ENCODE measurements around the gene CMIP. TPM values are rescaled to one million over a fixed set of nuclear protein-coding genes. Genes with fewer than 3 reads are reported as not detected.

Gene CMIP
- total RNA-seq, 1 donor from 2014 or later = 163 TPM

DNA sequence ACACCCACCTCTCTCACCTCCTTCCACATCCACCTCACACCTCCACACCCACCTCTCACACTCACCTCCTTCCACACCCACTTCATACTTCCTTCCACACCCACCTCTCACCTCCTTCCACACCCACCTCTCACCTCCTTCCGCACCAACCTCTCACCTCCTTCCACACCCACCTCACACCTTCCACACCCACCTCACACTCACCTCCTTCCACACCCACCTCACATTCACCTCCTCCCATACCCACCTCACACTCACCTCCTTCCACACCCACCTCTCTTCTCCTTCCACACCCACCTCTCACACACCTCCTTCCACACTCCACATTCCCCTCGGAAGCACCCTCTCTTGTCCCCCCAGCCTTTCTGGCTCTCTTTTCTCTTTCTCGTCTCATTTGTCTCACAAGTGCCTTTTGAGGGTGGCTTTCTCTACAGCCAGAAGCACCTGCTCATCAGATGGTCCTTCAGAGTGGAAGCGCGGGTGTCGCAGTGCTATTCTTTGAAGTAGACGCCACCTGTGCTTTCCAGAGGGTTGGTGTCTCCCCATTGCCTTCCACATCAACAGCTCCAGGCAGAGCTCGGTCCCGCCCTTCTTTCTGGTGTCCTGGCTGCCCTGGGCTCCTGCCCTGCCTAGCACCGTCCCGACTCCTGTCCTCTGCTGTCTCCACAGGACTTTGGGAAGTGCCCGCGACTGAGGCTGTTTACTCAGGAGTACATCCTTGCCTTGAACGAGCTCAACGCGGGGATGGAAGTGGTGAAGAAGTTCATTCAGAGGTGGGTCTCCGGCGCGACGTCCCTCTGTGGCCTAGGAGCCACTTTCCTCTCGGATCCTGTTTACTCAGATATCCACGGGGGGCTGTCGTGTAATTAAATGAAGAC lies 225.1 kb downstream of the CMIP start:
- Mint-ChIP-seq H3K27ac (ENCODE audit: unreplicated experiment) (no peak overlapping the region), H3K9me3 (ENCODE audit: unreplicated experiment) (peaks cover 6% of the 10 kb centered on the region), H3K36me3 (ENCODE audit: unreplicated experiment) (peaks cover 10% of the 10 kb centered on the region), H3K4me1 (ENCODE audit: low read depth, unreplicated experiment) (peaks cover 7% of the 10 kb centered on the region), H3K27me3 (ENCODE audit: unreplicated experiment) (peaks cover 16% of the 10 kb centered on the region), H3K4me3 (ENCODE audit: unreplicated experiment) (no peak overlapping the region)
- DNase-seq = no peak
- TF ChIP-seq, protein P1, sequence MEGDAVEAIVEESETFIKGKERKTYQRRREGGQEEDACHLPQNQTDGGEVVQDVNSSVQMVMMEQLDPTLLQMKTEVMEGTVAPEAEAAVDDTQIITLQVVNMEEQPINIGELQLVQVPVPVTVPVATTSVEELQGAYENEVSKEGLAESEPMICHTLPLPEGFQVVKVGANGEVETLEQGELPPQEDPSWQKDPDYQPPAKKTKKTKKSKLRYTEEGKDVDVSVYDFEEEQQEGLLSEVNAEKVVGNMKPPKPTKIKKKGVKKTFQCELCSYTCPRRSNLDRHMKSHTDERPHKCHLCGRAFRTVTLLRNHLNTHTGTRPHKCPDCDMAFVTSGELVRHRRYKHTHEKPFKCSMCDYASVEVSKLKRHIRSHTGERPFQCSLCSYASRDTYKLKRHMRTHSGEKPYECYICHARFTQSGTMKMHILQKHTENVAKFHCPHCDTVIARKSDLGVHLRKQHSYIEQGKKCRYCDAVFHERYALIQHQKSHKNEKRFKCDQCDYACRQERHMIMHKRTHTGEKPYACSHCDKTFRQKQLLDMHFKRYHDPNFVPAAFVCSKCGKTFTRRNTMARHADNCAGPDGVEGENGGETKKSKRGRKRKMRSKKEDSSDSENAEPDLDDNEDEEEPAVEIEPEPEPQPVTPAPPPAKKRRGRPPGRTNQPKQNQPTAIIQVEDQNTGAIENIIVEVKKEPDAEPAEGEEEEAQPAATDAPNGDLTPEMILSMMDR (IDR thresholded peaks at IDR 0.05; ENCODE audit: partially characterized antibody, unreplicated experiment) = no peak

DNA sequence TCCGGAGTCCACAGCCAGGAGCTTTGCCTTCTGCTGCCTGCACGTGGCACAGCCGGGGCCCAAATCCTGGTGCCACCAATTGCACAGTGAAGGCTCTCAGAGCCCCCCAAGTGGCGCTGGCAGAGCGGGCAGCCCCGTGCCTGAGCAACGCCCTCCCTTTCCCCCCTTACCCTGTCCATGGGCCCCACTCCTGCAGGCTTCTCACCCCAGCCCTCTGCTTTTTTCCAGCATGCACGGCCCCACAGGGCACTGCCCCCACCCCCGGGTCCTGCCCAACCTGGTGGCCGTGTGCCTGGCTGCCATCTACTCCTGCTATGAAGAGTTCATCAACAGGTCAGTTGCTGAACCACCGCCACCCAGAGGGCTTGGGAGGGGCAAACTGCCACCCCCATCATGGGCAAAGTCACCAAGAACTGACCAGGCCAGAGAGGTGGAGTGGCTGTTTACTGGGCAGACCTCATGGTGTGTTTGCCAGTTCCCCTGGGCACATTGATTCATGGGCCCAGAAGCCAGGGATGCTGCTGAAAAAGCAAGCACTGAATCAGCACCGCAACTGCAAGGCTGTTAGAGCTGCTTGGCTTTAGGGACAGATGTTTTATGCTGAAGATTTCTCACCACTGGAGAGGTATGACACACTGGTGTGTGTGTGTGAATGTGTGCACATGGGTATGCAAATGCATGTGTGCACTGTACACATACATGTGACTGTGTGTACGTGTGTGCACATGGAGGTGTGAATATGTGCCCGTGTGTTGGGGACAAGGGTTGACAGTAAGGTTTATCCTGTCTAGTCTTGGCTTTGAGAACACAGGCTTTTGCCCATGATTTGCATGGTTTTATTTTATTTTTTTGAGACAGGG lies 227.4 kb downstream of the CMIP start:
- peaks cover 8% of the 10 kb centered on the region for H3K9me3 Mint-ChIP-seq (ENCODE audit: unreplicated experiment)
- TF ChIP-seq, protein P1 (IDR thresholded peaks at IDR 0.05; ENCODE audit: partially characterized antibody, unreplicated experiment) = no peak
- H3K4me3 Mint-ChIP-seq (ENCODE audit: unreplicated experiment) = no peak overlapping the region
- no peaks in the 10 kb centered on the region for H3K36me3 Mint-ChIP-seq (ENCODE audit: unreplicated experiment)
- H3K27ac Mint-ChIP-seq (ENCODE audit: unreplicated experiment) = no peak overlapping the region
- H3K4me1 Mint-ChIP-seq (ENCODE audit: low read depth, unreplicated experiment) = peaks cover 7% of the 10 kb centered on the region
- DNase-seq = no peak
- H3K27me3 Mint-ChIP-seq (ENCODE audit: unreplicated experiment) = peaks cover 12% of the 10 kb centered on the region

DNA sequence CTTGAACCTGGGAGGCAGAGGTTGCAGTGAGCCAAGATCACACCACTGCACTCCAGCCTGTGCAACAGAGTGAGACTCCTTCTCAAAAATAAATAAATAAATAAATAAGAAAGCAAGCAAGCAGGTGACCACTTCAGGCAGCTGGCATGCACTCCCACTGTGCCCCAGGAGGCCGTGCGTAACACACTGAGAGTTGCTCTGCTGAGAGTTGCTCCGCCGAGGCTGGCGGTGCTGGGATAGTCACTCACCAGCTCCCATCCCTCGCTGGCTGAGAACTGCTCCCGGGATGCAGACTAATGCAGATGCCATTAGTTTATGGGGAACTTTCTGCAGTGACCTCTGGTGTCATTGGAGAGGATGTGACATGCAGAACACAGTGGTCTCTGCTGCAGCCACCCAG lies 228.8 kb downstream of the CMIP start:
- H3K4me3 Mint-ChIP-seq (ENCODE audit: unreplicated experiment) = no peak overlapping the region
- H3K36me3 Mint-ChIP-seq (ENCODE audit: unreplicated experiment) = no peaks in the 10 kb centered on the region
- peaks cover 4% of the 10 kb centered on the region for H3K4me1 Mint-ChIP-seq (ENCODE audit: low read depth, unreplicated experiment)
- DNase-seq = no peak
- H3K9me3 Mint-ChIP-seq (ENCODE audit: unreplicated experiment) = peaks cover 8% of the 10 kb centered on the region
- peaks cover 13% of the 10 kb centered on the region for H3K27me3 Mint-ChIP-seq (ENCODE audit: unreplicated experiment)
- TF ChIP-seq, protein P1 (IDR thresholded peaks at IDR 0.05; ENCODE audit: partially characterized antibody, unreplicated experiment) = no peak
- H3K27ac Mint-ChIP-seq (ENCODE audit: unreplicated experiment) = no peak overlapping the region

DNA sequence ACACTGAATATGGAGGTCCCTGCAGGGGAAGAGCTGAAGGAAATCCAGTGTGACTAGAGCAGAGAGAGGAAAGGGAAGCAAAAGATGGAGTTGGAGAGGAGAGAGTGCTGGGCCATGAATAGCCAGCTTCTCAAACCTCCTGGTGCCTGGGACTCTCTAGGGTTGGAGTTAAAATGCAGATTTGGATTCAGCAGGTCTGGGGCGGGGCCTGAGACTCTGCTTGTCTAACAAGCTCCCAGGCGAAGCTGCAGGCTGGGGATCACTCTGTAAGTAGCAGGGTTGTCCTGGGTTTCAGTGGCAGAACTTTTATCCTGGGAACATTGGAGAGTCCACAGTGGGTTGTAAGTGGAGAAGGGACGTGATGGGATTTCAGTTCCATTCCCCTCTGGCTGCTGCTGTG lies 231.1 kb downstream of the CMIP start:
- no peak overlapping the region for H3K27ac Mint-ChIP-seq (ENCODE audit: unreplicated experiment)
- H3K27me3 Mint-ChIP-seq (ENCODE audit: unreplicated experiment) = peaks cover 15% of the 10 kb centered on the region
- TF ChIP-seq, protein P1 (IDR thresholded peaks at IDR 0.05; ENCODE audit: partially characterized antibody, unreplicated experiment) = no peak
- no peak for DNase-seq
- H3K36me3 Mint-ChIP-seq (ENCODE audit: unreplicated experiment) = no peaks in the 10 kb centered on the region
- H3K4me1 Mint-ChIP-seq (ENCODE audit: low read depth, unreplicated experiment) = peaks cover 4% of the 10 kb centered on the region
- peaks cover 8% of the 10 kb centered on the region for H3K9me3 Mint-ChIP-seq (ENCODE audit: unreplicated experiment)
- no peak overlapping the region for H3K4me3 Mint-ChIP-seq (ENCODE audit: unreplicated experiment)

All from glutamatergic neuron (in vitro differentiated cells).